ENCODE measurements around the gene PARN. TPM values are rescaled to one million over a fixed set of nuclear protein-coding genes. Genes with fewer than 3 reads are reported as not detected.

Gene PARN
- total and polyA plus RNA-seq, 9 of the 15 experiments (the other 6 are each of a cell fraction or from before 2014, with no cell fraction given) = 9.6 to 51.3 (median 40.4) TPM

- TF ChIP-seq CCAR2 (IDR thresholded peaks at IDR 0.05; ENCODE audit: low read depth, low read length) (no peak), SP2 (IDR thresholded peaks at IDR 0.05; ENCODE audit: extremely low read depth, low read depth, low read length, poor library complexity, severe bottlenecking) (no peak), MCM3 (IDR thresholded peaks at IDR 0.05) (no peak), KLF1 (tag; IDR thresholded peaks at IDR 0.05) (no peak), TAF7 (tag; IDR thresholded peaks at IDR 0.05) (no peak), ZNF133 (CRISPR knock-in tag; IDR thresholded peaks at IDR 0.05) (no peak), TEAD1 (CRISPR knock-in tag; IDR thresholded peaks at IDR 0.05) (no peak), RBFOX2 (IDR thresholded peaks at IDR 0.05; ENCODE audit: low read depth, low read length) (no peak), ZNF24 (IDR thresholded peaks at IDR 0.05) (no peak), HIVEP1 (CRISPR knock-in tag; IDR thresholded peaks at IDR 0.05) (no peak), HMBOX1 (IDR thresholded peaks at IDR 0.05) (peak; percentile 34; the same call in 1 of the 2 replicates), GTF2F1 (IDR thresholded peaks at IDR 0.05; ENCODE audit: low read depth, low read length) (no peak), RUNX1 (IDR thresholded peaks at IDR 0.05; ENCODE audit: low read depth) (no peak), XRCC5 (IDR thresholded peaks at IDR 0.05; ENCODE audit: low read depth, low read length) (no peak), ZNF655 (CRISPR knock-in tag; IDR thresholded peaks at IDR 0.05) (no peak), SMARCC2 (IDR thresholded peaks at IDR 0.05; ENCODE audit: low read depth) (peak; percentile 14; the same call in 1 of the 2 replicates), PML (IDR thresholded peaks at IDR 0.05; ENCODE audit: low read length) (no peak), NCOR1 (IDR thresholded peaks at IDR 0.05) (no peak)
- TF ChIP-seq, protein P1, sequence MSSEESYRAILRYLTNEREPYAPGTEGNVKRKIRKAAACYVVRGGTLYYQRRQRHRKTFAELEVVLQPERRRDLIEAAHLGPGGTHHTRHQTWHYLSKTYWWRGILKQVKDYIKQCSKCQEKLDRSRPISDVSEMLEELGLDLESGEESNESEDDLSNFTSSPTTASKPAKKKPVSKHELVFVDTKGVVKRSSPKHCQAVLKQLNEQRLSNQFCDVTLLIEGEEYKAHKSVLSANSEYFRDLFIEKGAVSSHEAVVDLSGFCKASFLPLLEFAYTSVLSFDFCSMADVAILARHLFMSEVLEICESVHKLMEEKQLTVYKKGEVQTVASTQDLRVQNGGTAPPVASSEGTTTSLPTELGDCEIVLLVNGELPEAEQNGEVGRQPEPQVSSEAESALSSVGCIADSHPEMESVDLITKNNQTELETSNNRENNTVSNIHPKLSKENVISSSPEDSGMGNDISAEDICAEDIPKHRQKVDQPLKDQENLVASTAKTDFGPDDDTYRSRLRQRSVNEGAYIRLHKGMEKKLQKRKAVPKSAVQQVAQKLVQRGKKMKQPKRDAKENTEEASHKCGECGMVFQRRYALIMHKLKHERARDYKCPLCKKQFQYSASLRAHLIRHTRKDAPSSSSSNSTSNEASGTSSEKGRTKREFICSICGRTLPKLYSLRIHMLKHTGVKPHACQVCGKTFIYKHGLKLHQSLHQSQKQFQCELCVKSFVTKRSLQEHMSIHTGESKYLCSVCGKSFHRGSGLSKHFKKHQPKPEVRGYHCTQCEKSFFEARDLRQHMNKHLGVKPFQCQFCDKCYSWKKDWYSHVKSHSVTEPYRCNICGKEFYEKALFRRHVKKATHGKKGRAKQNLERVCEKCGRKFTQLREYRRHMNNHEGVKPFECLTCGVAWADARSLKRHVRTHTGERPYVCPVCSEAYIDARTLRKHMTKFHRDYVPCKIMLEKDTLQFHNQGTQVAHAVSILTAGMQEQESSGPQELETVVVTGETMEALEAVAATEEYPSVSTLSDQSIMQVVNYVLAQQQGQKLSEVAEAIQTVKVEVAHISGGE (CRISPR knock-in tag; IDR thresholded peaks at IDR 0.05) = no peak
- TF ChIP-seq, protein P2, sequence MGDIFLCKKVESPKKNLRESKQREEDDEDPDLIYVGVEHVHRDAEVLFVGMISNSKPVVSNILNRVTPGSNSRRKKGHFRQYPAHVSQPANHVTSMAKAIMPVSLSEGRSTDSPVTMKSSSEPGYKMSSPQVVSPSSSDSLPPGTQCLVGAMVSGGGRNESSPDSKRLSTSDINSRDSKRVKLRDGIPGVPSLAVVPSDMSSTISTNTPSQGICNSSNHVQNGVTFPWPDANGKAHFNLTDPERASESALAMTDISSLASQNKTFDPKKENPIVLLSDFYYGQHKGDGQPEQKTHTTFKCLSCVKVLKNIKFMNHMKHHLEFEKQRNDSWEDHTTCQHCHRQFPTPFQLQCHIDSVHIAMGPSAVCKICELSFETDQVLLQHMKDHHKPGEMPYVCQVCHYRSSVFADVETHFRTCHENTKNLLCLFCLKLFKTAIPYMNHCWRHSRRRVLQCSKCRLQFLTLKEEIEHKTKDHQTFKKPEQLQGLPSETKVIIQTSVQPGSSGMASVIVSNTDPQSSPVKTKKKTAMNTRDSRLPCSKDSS (IDR thresholded peaks at IDR 0.05; ENCODE audit: low read depth, partially characterized antibody) = no peak
- TF ChIP-seq, protein P3, sequence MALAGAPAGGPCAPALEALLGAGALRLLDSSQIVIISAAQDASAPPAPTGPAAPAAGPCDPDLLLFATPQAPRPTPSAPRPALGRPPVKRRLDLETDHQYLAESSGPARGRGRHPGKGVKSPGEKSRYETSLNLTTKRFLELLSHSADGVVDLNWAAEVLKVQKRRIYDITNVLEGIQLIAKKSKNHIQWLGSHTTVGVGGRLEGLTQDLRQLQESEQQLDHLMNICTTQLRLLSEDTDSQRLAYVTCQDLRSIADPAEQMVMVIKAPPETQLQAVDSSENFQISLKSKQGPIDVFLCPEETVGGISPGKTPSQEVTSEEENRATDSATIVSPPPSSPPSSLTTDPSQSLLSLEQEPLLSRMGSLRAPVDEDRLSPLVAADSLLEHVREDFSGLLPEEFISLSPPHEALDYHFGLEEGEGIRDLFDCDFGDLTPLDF (CRISPR knock-in tag; IDR thresholded peaks at IDR 0.05) = no peak
Measured at GRCh38 chr16:14529010-14529669, 100.9 kb downstream of the PARN start (continued).

Measured in K562 (cell line).